Gastroesophageal sphincter (tissue), 3 donors: Measurements from ENCODE around the gene ARAP1.

Experiments
- CTCF ChIP-seq, 4 experiments: fragments of 200-600 bp in 2 of 4; fragments of 450-650 bp in 2 of 4; sonication (generic) in 1 of 4; IDR thresholded peaks; one replicate each; pipeline ENCODE4 v1.5.1; 2017 to 2019; ENCODE audit warnings: antibody characterized with exemption in 4 of 4, mild to moderate bottlenecking in 2 of 4, moderate library complexity in 2 of 4
- EP300 ChIP-seq: sonication (generic); formaldehyde crosslinking; IDR thresholded peaks from one replicate; pipeline ENCODE4 v1.6.1; 2017; ENCODE audit warnings: antibody characterized with exemption, mild to moderate bottlenecking
- POLR2A ChIP-seq, 2 donors: fragments of 450-650 bp; IDR thresholded peaks; one replicate each; pipeline ENCODE4 v1.6.1; 2017; ENCODE audit warnings: antibody characterized with exemption in 2 of 2, mild to moderate bottlenecking in 2 of 2, moderate library complexity in 1 of 2

- TF ChIP-seq CTCF (IDR thresholded peaks at IDR 0.05) (no peak), POLR2A (IDR thresholded peaks at IDR 0.05) (no peak), EP300 (no peak)
Measured at GRCh38 chr11:72635933-72636332, 116.3 kb downstream of the ARAP1 start.
